SJSA1 (cell line): ENCODE results near the gene RASA3. TPM values are rescaled to one million over a fixed set of nuclear protein-coding genes. Genes with fewer than 3 reads are reported as not detected.
A peak's percentile ranks its signal among the peaks of the same experiment; 100 is the strongest.

Experiments used
- DNase-seq, 2 experiments: peaks; one replicate each; pipeline ENCODE4 v3.0.0-alpha.2; 2015 to 2020; ENCODE audit warnings: low spot score in 2 of 2, low read depth in 1 of 2
- H3K27ac ChIP-seq: fragments of 250-450 bp; sonication (Bioruptor Pico); 2 replicates; pipeline ENCODE4 v1.5.1; 2020; ENCODE audit warnings: mild to moderate bottlenecking, moderate library complexity
- H3K27me3 ChIP-seq: fragments of 250-450 bp; sonication (Bioruptor Pico); replicated peaks from 2 replicates; pipeline ENCODE4 v1.5.1; 2020; ENCODE audit warnings: mild to moderate bottlenecking, moderate library complexity
- H3K36me3 ChIP-seq: fragments of 250-450 bp; sonication (Bioruptor Pico); 2 replicates; pipeline ENCODE4 v1.5.1; 2020; ENCODE audit warnings: mild to moderate bottlenecking
- H3K4me1 ChIP-seq: fragments of 250-450 bp; sonication (Bioruptor Pico); replicated peaks from 2 replicates; pipeline ENCODE4 v1.6.1; 2021; ENCODE audit warnings: mild to moderate bottlenecking
- H3K4me3 ChIP-seq: fragments of 250-450 bp; sonication (Bioruptor Pico); 2 replicates; pipeline ENCODE4 v1.5.1; 2020; ENCODE audit warnings: mild to moderate bottlenecking
- H3K9me3 ChIP-seq: fragments of 250-450 bp; sonication (Bioruptor Pico); replicated peaks from 2 replicates; pipeline ENCODE4 v1.5.1; 2020; ENCODE audit warnings: mild to moderate bottlenecking
- total RNA-seq: library from RNA; depleted of rRNA; stranded (reverse); fragments of >200 nt; shearing (Covaris generic); gene quantifications from 2 replicates; pipeline ENCODE4 v1.2.3, GENCODE V29; 2014

Gene RASA3
- total RNA-seq, 1 experiment from 2014 or later: 19.8 TPM

DNA sequence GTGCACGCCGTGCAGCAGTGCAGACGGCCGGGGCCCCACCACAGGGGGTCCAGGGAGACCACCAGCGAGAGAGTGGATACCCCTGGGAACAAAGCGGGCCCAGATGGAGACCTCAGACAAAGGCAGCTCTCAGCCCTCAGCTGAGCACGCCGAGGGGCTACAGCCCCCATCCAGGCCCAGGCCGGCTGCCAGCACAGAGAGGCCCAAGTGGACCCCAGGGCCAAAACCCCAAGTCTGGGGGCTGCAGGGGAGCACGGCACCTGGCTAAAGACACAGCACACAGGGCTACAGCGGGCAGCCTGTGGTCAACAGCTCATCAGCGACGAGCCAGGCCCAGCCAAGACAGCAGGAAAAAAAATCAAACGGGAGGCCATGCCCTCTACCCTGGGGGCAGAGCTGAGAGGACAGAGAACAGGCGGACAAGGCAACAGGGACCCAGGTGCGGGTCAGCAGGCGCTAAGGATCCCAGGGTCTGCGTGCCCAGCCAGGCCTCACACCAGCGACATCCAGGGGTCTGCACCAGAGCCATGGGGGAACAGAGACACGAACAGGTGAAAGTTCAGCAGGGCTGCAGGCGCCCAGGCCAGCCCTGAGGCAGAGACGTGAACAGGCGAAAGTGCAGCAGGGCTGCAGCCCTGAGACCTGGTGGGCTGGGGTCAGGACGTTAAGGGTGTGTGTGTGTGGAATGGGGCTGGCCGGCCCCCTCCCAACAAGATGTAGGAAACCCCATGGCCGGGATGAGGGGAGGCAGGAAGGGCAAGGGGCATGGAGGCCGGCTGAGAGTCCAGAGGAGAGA lies 34.3 kb downstream of the RASA3 start:
- Histone ChIP-seq H3K27me3 (no peaks in the 10 kb centered on the region), H3K9me3 (no peaks in the 10 kb centered on the region), H3K4me3 (no peak overlapping the region), H3K27ac (no peak overlapping the region), H3K4me1 (peaks cover 45% of the 10 kb centered on the region), H3K36me3 (peaks cover 3% of the 10 kb centered on the region)
- no peak for DNase-seq

- Histone ChIP-seq H3K4me1 (peaks cover 45% of the 10 kb centered on the region), H3K27ac (no peak overlapping the region), H3K27me3 (no peaks in the 10 kb centered on the region), H3K4me3 (no peak overlapping the region), H3K9me3 (no peaks in the 10 kb centered on the region), H3K36me3 (peaks cover 7% of the 10 kb centered on the region)
- no peak for DNase-seq
These were observed 35.1 kb downstream of the RASA3 start for GRCh38 chr13:114097212-114097892.

- no peak overlapping the region for H3K27ac ChIP-seq
- peaks cover 45% of the 10 kb centered on the region for H3K4me1 ChIP-seq
- no peak for DNase-seq
- H3K9me3 ChIP-seq: no peaks in the 10 kb centered on the region
- no peaks in the 10 kb centered on the region for H3K27me3 ChIP-seq
- H3K36me3 ChIP-seq: peaks cover 7% of the 10 kb centered on the region
- H3K4me3 ChIP-seq: no peak overlapping the region
These were observed 35.6 kb downstream of the RASA3 start for GRCh38 chr13:114096811-114097211.

DNA sequence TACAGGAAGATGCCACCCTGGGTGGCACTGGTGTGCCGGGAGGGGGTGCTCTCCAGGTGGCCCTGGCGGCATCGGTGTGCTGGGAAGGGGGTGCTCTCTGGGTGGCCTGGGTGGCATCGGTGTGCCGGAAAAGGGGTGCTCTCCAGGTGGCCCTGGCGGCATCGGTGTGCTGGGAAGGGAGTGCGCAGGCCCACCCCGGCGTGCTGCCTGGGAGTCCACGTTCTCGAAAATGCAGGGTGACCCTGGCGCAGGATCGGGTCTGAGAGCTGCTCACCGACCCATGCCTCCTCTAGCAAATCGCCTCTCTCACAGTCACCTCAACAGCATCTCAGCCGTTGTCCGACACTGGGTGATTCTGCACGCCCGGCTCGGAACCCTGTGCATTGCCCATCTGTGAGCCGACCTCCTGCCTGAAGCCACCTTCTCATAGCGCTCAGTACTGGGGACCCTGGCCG lies 36.4 kb downstream of the RASA3 start:
- peak overlapping the region; percentile 4 for H3K27ac ChIP-seq
- H3K27me3 ChIP-seq: no peaks in the 10 kb centered on the region
- peaks cover 7% of the 10 kb centered on the region for H3K36me3 ChIP-seq
- H3K9me3 ChIP-seq: 0 out of 2 replicates have a peak, but pooled peaks cover 3% of the 10 kb centered on the region
- no peak overlapping the region for H3K4me3 ChIP-seq
- DNase-seq: peak in 1 of 2 experiments; percentile 62
- peaks cover 45% of the 10 kb centered on the region for H3K4me1 ChIP-seq

DNA sequence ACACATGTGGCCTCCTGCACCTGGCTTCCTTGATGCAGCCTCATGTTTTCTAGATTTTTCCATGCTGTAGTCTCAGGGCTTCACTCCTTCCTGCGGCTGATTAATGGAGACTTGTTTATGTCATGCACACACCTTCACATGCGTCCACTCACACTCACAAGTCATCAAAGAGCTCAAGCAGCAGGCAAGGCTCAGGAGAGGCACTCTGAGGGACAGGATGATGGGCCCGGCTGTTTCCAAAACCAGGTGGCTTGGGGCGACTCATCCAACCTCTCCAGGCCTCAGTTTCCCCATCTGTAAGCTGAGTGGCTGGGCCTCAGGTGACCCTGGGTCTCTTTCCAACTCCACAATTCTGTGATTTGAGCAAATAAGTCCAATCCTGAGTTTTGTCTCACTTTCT lies 36.9 kb downstream of the RASA3 start:
- Histone ChIP-seq H3K4me3 (no peak overlapping the region), H3K27ac (peak overlapping the region; percentile 4), H3K36me3 (peaks cover 7% of the 10 kb centered on the region), H3K27me3 (no peaks in the 10 kb centered on the region), H3K9me3 (0 out of 2 replicates have a peak, but pooled peaks cover 3% of the 10 kb centered on the region), H3K4me1 (peaks cover 45% of the 10 kb centered on the region)
- DNase-seq: no peak

GRCh38 chr13:114093118-114093517 lies 39.3 kb downstream of the RASA3 start:
- H3K36me3 ChIP-seq: peaks cover 7% of the 10 kb centered on the region
- no peak overlapping the region for H3K27ac ChIP-seq
- H3K27me3 ChIP-seq: no peaks in the 10 kb centered on the region
- H3K4me3 ChIP-seq: no peak overlapping the region
- H3K4me1 ChIP-seq: peaks cover 34% of the 10 kb centered on the region
- 0 out of 2 replicates have a peak, but pooled peaks cover 3% of the 10 kb centered on the region for H3K9me3 ChIP-seq
- no peak for DNase-seq

GRCh38 chr13:114092468-114092867 lies 40.0 kb downstream of the RASA3 start:
- peaks cover 28% of the 10 kb centered on the region for H3K4me1 ChIP-seq
- H3K36me3 ChIP-seq: peaks cover 7% of the 10 kb centered on the region
- H3K27me3 ChIP-seq: no peaks in the 10 kb centered on the region
- H3K4me3 ChIP-seq: no peak overlapping the region
- no peak overlapping the region for H3K27ac ChIP-seq
- DNase-seq: no peak
- H3K9me3 ChIP-seq: 0 out of 2 replicates have a peak, but pooled peaks cover 3% of the 10 kb centered on the region

DNA sequence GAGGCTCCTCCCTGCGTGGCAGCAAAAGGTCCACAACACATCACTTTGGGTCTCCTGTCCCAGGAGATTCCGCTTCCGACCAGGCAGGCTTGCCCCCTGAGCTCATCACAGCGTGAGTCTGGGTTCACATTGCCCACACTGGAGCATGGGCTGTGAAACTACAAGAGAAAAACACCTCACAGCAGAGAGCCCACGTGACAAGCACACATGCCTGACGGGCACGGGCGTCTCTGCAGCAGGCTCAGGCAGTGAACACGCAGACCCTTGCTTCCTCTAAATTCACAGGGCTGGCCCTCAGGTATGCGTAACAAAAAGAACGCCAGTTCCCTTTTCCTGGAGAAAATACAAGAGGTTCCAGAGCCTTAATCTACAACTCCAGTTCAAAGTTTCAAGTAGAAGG lies 41.9 kb downstream of the RASA3 start:
- Histone ChIP-seq H3K27me3 (no peaks in the 10 kb centered on the region), H3K27ac (no peak overlapping the region), H3K36me3 (peaks cover 7% of the 10 kb centered on the region), H3K4me3 (no peak overlapping the region), H3K4me1 (peaks cover 8% of the 10 kb centered on the region), H3K9me3 (0 out of 2 replicates have a peak, but pooled peaks cover 3% of the 10 kb centered on the region)
- no peak for DNase-seq

GRCh38 chr13:114089751-114090400 lies 42.5 kb downstream of the RASA3 start:
- Histone ChIP-seq H3K36me3 (peaks cover 7% of the 10 kb centered on the region), H3K27me3 (no peaks in the 10 kb centered on the region), H3K9me3 (0 out of 2 replicates have a peak, but pooled peaks cover 3% of the 10 kb centered on the region), H3K4me1 (peaks cover 2% of the 10 kb centered on the region), H3K4me3 (no peak overlapping the region), H3K27ac (no peak overlapping the region)
- no peak for DNase-seq

DNA sequence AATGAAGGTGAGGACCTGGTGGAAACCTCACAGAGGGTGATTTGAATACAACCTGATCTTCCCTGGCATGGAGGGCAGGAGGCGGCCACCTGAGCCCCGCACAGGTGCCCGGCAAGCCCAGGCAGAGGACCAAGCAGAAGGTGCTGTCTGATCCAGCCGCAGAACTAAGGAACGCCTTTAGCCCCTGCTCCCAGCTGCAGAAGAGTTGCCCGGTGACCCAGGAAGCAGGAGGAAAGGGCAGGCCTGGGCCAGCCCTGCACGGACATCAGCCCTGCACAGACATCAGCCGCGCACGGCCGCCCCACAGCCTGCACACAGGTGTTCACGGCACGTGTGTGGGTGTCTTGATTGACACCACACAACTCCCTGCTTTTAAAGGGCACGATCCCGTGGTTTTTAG lies 43.1 kb downstream of the RASA3 start:
- H3K36me3 ChIP-seq: peaks cover 7% of the 10 kb centered on the region
- H3K4me1 ChIP-seq: no peaks in the 10 kb centered on the region; the same call in 1 of the 2 replicates
- no peak for DNase-seq
- H3K4me3 ChIP-seq: no peak overlapping the region
- no peak overlapping the region for H3K27ac ChIP-seq
- 0 out of 2 replicates have a peak, but pooled peaks cover 3% of the 10 kb centered on the region for H3K9me3 ChIP-seq
- no peaks in the 10 kb centered on the region for H3K27me3 ChIP-seq

- Histone ChIP-seq H3K4me1 (no peaks in the 10 kb centered on the region), H3K27ac (no peak overlapping the region), H3K4me3 (no peak overlapping the region), H3K9me3 (0 out of 2 replicates have a peak, but pooled peaks cover 3% of the 10 kb centered on the region), H3K36me3 (peaks cover 7% of the 10 kb centered on the region), H3K27me3 (no peaks in the 10 kb centered on the region)
- DNase-seq: no peak
These were observed 43.6 kb downstream of the RASA3 start for GRCh38 chr13:114088863-114089262.

DNA sequence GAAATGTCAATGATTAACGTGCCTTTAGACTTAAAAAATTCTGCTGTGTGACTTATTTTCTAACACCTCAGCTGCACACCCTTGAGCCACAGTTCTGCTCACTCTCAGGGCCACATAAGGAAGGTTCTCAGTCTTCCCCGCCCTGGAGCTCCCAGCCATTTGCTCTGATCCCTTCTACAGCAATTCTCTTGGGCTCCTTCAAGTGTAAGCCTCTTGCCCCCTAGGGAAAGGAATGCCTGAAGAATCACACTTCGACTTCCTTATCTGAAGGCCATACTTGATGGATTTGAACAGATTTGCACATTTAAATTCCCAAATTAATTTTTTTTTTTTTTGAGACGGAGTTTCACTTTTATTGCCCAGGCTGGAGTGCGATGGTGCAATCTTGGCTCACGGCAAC lies 44.2 kb downstream of the RASA3 start:
- peaks cover 6% of the 10 kb centered on the region for H3K36me3 ChIP-seq
- no peak overlapping the region for H3K4me3 ChIP-seq

DNA sequence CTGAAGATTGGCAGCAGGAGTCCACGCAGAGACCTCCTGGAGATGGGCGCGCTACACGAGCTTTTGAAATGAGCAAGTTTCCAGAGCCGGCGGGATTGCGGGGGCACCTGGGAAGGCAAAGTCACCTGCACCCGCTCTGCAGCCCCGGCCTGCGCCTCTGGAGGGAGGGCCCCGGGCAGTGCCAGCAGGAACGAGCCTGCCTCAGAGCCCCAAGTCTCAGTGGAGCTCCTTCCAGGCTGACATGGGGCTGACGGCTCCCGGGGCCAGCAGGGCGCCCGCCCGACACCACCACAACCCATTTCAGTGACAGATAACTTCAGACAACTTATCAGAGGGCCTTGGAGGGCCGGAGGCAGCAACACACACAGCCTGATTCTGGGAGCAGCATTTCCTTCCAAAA lies 45.0 kb downstream of the RASA3 start:
- no peak overlapping the region for H3K27ac ChIP-seq
- peak in 1 of 2 experiments; percentile 30 for DNase-seq
- no peaks in the 10 kb centered on the region for H3K4me1 ChIP-seq
- H3K36me3 ChIP-seq: peaks cover 3% of the 10 kb centered on the region
- 0 out of 2 replicates have a peak, but pooled peaks cover 3% of the 10 kb centered on the region for H3K9me3 ChIP-seq
- H3K4me3 ChIP-seq: no peak overlapping the region
- H3K27me3 ChIP-seq: no peaks in the 10 kb centered on the region

More for the DNA sequence above, 44.2 kb downstream of the RASA3 start:
- H3K27me3 ChIP-seq: no peaks in the 10 kb centered on the region
- 0 out of 2 replicates have a peak, but pooled peaks cover 3% of the 10 kb centered on the region for H3K9me3 ChIP-seq
- H3K4me1 ChIP-seq: no peaks in the 10 kb centered on the region
- no peak for DNase-seq
- H3K27ac ChIP-seq: no peak overlapping the region
